BE2C (cell line): Measurements from ENCODE around the gene ARFIP2.
A peak's percentile ranks its signal among the peaks of the same experiment; 100 is the strongest.

Experiments
- DNase-seq: peaks from one replicate; pipeline ENCODE4 v3.0.0-alpha.2; 2020
- H3K27me3 ChIP-seq: fragments of 250-450 bp; sonication (Bioruptor Pico); 2 replicates; pipeline ENCODE4 v1.5.1; 2020; ENCODE audit warnings: mild to moderate bottlenecking
- H3K36me3 ChIP-seq: fragments of 250-450 bp; sonication (Bioruptor Pico); 2 replicates; pipeline ENCODE4 v1.5.1; 2020; ENCODE audit warnings: mild to moderate bottlenecking
- H3K4me1 ChIP-seq: fragments of 250-450 bp; sonication (Bioruptor Pico); 2 replicates; pipeline ENCODE4 v1.5.1; 2020
- H3K4me3 ChIP-seq: 2 replicates; pipeline ENCODE4 v1.5.1; 2011; ENCODE audit warnings: low read depth, low read length
- H3K9me3 ChIP-seq: fragments of 250-450 bp; sonication (Bioruptor Pico); 2 replicates; pipeline ENCODE4 v1.5.1; 2020
- TF ChIP-seq, protein P1 (sequence below): IDR thresholded peaks from 2 replicates; pipeline ENCODE4 v1.5.1; 2012; ENCODE audit warnings: mild to moderate bottlenecking, low read depth, low read length

The ARFIP2 gene

GRCh38 chr11:6472934-6473333, 8.2 kb downstream of the ARFIP2 start:
- Histone ChIP-seq H3K9me3 (no peaks in the 10 kb centered on the region), H3K36me3 (no peaks in the 10 kb centered on the region)
- TF ChIP-seq, protein P1, sequence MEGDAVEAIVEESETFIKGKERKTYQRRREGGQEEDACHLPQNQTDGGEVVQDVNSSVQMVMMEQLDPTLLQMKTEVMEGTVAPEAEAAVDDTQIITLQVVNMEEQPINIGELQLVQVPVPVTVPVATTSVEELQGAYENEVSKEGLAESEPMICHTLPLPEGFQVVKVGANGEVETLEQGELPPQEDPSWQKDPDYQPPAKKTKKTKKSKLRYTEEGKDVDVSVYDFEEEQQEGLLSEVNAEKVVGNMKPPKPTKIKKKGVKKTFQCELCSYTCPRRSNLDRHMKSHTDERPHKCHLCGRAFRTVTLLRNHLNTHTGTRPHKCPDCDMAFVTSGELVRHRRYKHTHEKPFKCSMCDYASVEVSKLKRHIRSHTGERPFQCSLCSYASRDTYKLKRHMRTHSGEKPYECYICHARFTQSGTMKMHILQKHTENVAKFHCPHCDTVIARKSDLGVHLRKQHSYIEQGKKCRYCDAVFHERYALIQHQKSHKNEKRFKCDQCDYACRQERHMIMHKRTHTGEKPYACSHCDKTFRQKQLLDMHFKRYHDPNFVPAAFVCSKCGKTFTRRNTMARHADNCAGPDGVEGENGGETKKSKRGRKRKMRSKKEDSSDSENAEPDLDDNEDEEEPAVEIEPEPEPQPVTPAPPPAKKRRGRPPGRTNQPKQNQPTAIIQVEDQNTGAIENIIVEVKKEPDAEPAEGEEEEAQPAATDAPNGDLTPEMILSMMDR: no peak

DNA sequence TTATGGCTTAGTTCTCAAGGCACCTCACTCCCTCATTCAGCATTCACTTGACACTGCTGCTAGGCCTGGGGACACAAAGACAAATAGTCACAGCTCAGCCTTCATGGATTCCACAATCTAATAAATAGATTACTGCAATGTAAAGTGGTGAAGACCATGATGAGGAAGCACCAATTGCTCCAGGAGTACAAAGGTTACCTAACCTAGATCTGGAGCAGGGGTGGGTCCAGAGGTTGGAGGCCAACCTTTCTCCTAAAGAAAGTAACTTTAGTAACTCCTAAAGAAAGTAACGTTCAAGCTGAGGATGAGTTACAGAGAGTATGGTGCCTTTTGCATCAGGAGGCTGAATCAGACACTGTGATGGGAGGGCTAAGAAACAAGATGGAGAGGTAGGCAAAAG, 11.5 kb downstream of the ARFIP2 start:
- H3K9me3 ChIP-seq: no peaks in the 10 kb centered on the region
- no peak for DNase-seq
- TF ChIP-seq, protein P1: no peak

More at GRCh38 chr11:6472934-6473333, 8.2 kb downstream of the ARFIP2 start:
- H3K4me3 ChIP-seq: peak overlapping the region; percentile 73
- DNase-seq: no peak
- no peaks in the 10 kb centered on the region for H3K27me3 ChIP-seq
- H3K4me1 ChIP-seq: peaks cover 9% of the 10 kb centered on the region

GRCh38 chr11:6468712-6469495, 12.2 kb downstream of the ARFIP2 start:
- TF ChIP-seq, protein P1: no peak
- H3K4me3 ChIP-seq: no peak overlapping the region; the same call in 1 of the 2 replicates
- no peaks in the 10 kb centered on the region for H3K9me3 ChIP-seq
- peak; percentile 91 for DNase-seq
- H3K27me3 ChIP-seq: no peaks in the 10 kb centered on the region
- H3K36me3 ChIP-seq: no peaks in the 10 kb centered on the region
- H3K4me1 ChIP-seq: peaks cover 9% of the 10 kb centered on the region

More for the DNA sequence above, 11.5 kb downstream of the ARFIP2 start:
- Histone ChIP-seq H3K4me3 (no peak overlapping the region), H3K27me3 (no peaks in the 10 kb centered on the region), H3K4me1 (peaks cover 9% of the 10 kb centered on the region), H3K36me3 (no peaks in the 10 kb centered on the region)

DNA sequence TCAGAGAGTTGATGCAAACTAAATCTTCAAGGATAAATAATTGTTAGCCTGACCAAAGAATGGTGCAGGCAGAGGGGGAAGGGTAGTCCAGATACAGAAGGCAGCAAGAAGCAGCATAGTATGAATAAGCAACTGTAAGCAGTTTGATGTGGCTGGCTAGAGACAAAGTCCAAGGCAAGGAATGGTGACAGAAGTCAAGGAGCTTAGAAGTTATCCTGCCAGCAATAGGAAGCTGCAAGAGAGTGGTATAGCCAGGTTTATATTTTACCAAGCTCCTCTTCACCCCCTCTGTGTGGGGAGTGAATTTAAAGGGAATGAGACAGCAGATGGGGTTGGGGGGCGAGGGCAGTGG, 22.1 kb downstream of the ARFIP2 start:
- no peaks in the 10 kb centered on the region for H3K9me3 ChIP-seq
- no peaks in the 10 kb centered on the region for H3K4me1 ChIP-seq
- no peak for DNase-seq
- H3K27me3 ChIP-seq: no peaks in the 10 kb centered on the region
- no peaks in the 10 kb centered on the region for H3K36me3 ChIP-seq
- TF ChIP-seq, protein P1: no peak
- no peak overlapping the region for H3K4me3 ChIP-seq

GRCh38 chr11:6458352-6459098, 22.6 kb downstream of the ARFIP2 start:
- Histone ChIP-seq H3K27me3 (no peaks in the 10 kb centered on the region), H3K4me3 (no peak overlapping the region), H3K4me1 (no peaks in the 10 kb centered on the region), H3K36me3 (no peaks in the 10 kb centered on the region), H3K9me3 (no peaks in the 10 kb centered on the region)
- no peak for DNase-seq
- TF ChIP-seq, protein P1: no peak
